Measurements from ENCODE around the gene EMILIN2.

Gene EMILIN2

DNA sequence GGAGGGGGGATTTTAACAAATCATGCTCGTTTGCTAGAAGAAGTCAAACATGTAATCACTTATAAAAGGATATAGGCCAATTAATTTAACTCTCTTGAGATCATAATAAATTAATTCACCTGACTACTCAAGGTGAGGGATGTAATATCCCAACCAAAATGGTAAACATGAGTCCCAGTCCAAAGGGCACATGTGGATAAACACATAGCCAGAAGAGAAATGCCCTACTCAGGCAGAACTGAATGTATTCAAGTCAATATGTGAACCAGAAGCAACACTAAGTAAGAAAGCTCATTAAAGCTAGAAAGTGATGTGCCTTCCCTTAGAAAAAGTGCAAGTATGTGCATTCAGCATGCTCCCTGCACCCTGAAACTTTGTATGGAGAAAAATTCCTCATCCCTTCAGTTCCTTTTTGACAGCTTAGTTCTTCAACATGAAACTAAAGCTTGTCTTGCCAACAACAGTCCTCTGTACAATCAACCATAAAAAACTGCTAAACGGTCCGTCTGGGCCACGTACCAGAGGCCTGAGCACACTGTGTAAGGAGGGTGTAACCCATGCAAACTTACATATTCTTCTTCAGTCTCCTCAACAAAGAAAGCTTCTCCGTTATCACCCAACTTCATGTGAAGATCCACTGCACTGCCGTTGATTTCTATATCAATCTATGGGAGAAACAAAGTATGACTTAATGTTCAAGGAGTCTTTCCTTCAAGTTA is 107.3 kb downstream of the EMILIN2 start:
- DNase-seq (ENCODE audit: low read depth in 2 of 2, low spot score in 1 of 2): no peak

DNA sequence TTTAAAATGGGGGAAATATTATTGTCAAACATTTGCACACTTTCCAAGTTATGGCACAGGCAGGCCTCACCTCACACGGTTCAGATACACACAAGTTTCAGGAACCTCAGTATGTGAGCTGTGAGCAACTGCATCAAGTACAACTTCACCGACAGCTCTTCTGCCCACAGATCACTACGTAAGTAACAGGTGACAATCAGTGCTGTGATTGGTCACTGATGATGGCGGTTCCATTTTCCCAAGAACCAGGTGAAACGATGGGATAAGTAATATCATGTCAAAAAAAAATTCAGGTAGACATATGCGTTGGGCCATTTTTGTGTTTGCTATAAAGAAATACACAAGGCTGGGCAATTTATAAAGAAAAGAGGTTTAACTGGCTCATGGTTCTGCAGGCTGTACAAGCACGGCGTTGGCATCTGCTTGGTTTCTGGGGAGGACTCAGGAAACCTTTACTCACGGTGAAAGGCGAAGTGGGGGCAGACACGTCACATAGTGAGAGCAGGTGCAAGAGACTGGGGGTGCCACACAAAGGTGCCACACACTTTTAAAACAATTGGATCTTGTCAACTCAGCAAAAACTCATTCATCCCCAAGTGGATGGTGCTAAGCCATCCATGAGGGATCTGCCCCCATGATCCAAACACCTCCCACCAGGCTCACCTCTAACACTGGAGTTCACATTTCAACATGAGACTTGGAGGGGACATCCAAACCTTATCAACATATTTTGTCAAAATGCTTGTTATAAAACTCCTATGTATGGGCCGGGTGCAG is 108.3 kb downstream of the EMILIN2 start:
- no peak for DNase-seq (ENCODE audit: low read depth in 2 of 2, low spot score in 1 of 2)

DNA sequence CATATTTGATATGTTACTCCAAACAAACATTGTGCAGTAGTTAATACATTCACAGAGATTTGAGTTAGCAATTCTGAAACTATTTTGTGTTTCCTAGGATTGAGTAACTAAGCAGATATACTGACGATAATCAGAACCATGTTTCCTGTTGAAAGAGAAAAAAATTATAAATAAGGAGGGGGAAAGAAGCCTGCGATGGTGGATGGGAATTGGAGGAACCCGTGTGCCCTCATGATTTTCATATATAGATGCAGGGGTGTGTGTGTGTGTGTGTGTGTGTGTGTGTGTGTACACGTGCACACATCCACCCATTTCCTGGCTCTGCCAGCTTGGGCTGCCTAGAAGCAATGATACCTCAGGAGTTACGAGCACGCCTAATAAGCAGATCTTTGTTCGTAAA is 109.2 kb downstream of the EMILIN2 start:
- no peak for DNase-seq (ENCODE audit: low read depth in 2 of 2, low spot score in 1 of 2)

DNA sequence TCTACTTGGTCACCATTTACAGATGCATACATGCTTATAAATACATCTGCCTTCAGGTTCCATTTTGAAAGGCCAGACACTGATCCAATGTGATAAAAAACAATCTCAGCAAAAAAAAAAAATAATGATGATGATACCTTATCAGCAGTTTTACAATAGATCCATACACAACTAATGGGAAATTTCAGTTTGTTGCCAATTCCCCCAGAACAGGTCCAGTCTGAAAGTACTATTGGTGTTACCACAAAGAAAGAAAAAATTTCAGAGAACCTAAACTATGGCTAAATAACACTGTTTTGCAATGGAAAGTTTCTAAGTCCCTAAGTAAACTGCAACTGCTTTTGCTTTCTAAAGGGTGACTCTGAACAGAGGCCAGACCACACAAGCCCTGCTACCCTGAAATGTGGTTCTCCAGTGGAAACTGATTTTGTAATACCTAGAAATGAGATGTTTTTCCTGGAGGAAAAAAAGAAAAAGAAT is 112.1 kb downstream of the EMILIN2 start:
- no peak for DNase-seq (ENCODE audit: low read depth in 2 of 2, low spot score in 1 of 2)

DNA sequence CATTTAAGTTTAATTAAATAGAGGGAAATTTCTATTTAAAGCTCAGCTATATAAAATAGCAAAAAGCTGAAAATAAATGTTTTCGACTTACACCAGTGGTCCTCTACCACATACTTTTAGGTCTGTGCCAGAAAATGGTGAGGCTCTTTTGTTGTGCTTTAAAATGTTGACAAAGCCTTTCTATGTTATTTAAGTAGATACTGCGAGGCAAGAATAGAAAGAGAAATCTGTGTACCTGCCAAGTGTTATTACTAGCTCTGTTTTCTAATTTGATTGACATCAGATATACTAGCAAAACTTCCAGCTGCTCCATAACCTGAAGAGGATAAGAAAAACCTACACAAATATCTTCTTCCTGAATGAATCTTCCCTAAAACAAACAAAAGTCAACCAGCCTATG is 112.5 kb downstream of the EMILIN2 start:
- no peak for DNase-seq (ENCODE audit: low read depth in 2 of 2, low spot score in 1 of 2)

DNA sequence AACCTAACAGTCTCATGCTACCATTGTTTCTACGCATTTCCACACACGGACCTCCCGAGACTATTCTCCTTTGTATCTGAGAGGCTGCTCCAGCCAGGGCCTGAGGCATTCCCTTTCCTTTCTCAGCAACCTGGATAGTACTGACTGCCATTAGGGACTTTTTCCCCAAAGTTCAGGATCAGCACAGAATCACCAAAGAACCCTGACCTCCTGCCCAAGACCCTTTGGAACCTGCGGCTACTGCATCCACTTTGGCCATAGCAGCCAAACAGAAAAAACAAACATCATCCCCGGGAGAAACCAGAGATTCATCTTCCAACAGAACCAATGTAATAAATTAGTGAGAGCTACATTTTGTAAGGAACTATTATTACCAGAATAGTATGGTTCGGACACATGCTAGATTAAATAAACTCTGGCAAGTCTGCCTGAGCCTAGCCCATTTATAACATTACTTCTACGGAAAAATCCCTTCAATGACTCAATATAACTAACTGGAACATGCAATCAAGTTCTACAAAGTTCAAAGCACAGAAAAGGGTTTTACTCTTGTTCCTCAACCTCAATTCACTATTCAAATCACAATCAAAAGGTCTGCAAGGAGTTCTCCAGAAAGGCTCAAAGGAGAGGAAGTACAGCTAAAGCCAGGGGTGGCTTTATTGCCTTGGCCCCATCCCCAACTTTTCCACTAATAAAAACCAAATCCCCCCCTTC is 114.3 kb downstream of the EMILIN2 start:
- DNase-seq (ENCODE audit: low read depth in 2 of 2, low spot score in 1 of 2): no peak

DNA sequence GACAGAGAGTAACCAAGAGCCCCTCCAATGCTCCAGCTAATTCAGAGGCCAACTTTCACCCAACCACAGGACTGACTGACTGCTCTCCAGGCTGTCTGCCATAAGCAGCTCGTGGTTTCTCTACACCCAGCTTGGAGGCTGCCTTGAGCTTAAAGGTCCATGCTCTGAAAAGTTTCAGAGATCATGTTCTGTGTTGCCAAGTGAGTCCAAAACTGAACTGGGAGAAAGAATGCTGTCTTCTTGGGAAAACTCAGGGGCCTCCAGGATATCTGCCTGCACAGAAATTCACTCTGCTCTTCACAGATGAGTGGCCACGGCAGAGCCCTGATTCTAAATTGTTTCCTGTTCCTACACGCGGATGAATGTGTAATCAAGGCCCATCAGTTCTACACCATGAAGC is 115.0 kb downstream of the EMILIN2 start:
- no peak for DNase-seq (ENCODE audit: low read depth in 2 of 2, low spot score in 1 of 2)

- no peak for DNase-seq (ENCODE audit: low read depth in 2 of 2, low spot score in 1 of 2)
Measured at GRCh38 chr18:2963048-2963447, 116.2 kb downstream of the EMILIN2 start.

DNA sequence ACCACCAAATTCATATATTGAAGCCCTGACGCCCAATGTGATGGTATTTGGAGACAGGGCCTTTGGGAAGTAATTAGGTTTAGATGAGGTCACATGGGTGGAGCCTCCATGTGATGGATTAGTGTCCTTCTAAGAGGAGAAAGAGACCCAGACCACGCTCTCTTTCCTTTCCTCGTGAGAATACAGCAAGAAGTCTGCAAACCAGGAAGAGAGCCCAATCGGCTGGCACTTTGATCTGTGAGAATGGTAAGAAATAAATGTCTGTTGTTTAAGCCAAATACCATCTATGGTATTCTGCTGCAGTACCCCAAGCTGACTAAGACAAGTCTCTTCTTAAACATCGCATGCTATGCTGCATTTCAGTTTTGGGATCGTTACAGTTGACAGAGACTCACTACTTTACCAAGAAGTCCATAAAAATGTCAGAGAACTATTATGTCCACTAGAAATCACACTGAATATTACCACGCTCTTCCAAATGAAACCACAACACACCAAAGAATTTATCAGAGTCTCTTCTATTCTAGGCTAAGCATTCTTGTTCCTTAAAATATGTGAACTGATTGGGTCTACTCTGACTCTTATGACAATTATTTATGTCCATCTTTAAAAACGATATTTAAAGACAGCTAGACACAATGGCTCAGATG is 117.7 kb downstream of the EMILIN2 start:
- no peak for DNase-seq (ENCODE audit: low read depth in 2 of 2, low spot score in 1 of 2)

All from stimulated activated CD8-positive, alpha-beta memory T cell treated with anti-CD3 and anti-CD28 coated beads, Interleukin-4, amount 100 ng/mL, for 1 hour (primary cell).